Muscle of arm (tissue), 12 donors: ENCODE measurements around the gene CDH13. TPM values are rescaled to one million over a fixed set of nuclear protein-coding genes. Genes with fewer than 3 reads are reported as not detected.

Experiments
- DNase-seq: peaks from one replicate; pipeline ENCODE4 v3.0.0-alpha.2; 2013
- polyA plus RNA-seq, 12 donors: library from polyadenylated mRNA; unstranded; fragments of 120-200 nt; gene quantifications; one replicate each; pipeline ENCODE4 v1.2.1, GENCODE V29; 2013; ENCODE audit not compliant: insufficient read length in 12 of 12

The CDH13 gene
- polyA plus RNA-seq, 12 donors = 28.8 to 58.8 (median 54.1) TPM; not detected in 1

GRCh38 chr16:82694239-82694874 lies 67.6 kb downstream of the CDH13 start:
- no peak for DNase-seq

GRCh38 chr16:82695806-82696205 lies 69.0 kb downstream of the CDH13 start:
- no peak for DNase-seq

DNA sequence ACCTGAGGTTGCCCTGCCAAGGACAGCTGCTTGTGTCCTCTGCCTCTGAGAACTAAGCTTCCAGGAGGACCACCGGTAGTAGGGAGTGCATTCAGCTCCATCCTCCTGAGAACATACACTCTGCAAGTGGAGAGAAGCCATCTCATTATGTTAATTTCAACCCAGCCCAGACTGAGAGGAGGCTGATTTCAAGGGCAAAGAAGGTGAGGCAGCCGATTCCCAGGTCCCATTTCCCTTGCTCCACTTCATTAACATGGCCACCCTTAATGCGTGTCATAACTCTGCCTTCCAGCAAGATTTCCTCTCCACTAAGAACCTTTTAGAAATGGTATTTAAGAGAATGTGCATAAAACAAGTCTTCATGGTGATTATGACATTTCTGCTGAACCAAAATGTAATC lies 72.5 kb downstream of the CDH13 start:
- no peak for DNase-seq

DNA sequence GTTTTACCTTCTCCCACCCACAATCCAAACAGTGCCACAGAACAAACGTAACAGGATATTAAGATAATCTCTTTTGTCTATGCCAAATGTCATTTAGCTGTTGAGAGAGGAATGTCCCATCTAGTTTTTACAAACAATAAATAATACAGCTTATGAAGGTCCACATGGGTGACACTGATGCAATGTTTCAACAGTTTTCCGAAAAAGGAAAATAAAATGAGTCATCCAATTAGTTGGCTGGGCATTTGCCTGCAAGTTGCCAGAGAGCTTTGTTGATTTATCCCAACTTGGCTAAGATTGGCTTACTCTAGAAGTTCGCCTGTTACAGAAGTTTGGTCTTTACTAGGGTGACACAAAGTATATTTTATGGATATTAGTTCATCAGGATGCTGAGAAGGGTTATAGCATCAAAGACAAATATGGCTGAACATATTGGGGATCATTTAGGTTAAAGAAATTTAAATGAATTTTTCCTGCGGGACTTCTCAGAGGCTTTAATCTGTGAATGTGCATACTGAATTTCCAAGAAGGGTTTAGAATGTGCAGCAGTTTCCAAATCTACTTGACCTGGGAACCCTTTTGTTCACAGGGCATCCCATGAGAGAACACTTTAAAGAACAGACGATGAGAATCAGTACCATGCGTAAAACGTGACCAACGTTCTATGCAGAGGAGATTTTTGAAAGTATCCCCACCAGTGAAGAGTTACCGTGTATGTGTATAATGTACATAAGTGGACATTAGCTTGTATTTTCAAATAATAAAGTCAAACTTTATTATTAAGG lies 73.1 kb downstream of the CDH13 start:
- peak; percentile 11 for DNase-seq

- DNase-seq = no peak
These were observed 73.9 kb downstream of the CDH13 start for GRCh38 chr16:82700541-82701235.

DNA sequence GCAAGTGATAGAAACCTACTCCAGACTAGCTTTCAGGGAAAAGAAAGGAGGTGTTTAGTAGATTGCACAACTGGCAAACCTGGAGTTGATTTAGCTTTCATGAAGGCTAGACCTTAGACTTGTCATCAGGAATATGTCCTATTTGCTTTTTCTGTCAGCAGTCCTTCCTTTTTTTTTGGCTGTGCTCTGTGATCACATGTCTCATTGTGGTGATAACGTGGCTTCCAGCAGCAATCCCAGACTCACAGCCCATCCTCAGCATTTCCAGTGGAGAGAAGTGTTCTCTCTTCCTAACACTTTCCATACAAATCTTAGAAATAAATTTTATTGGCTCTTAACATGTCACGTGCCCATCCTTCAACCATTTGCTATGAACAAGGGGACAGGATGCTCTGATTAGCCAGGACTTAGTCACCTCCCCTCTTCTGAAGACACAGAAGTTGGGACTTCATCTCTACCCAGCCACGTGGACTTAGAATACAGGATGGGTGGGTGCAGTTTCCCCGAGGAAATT lies 74.7 kb downstream of the CDH13 start:
- no peak for DNase-seq

- DNase-seq = no peak
These were observed 76.4 kb downstream of the CDH13 start for GRCh38 chr16:82703161-82703560.

GRCh38 chr16:82703871-82704768 lies 77.4 kb downstream of the CDH13 start:
- no peak for DNase-seq

DNA sequence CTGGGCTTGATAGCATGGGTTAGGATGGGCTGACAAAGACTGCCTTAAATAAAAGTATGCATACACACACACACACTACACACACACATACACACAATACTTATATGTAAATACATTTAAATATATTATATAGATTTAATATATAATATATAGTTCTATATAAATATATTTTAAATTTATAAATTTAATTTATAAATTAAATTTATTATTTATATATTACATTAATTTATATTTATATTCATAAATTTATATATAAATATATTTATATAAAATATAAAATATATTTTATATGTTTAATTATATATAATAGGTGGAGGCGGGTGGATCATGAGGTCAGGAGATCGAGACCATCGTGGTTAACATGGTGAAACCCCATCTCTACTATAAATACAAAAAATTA lies 83.2 kb downstream of the CDH13 start:
- DNase-seq = no peak

GRCh38 chr16:82713778-82714177 lies 87.0 kb downstream of the CDH13 start:
- DNase-seq = no peak

DNA sequence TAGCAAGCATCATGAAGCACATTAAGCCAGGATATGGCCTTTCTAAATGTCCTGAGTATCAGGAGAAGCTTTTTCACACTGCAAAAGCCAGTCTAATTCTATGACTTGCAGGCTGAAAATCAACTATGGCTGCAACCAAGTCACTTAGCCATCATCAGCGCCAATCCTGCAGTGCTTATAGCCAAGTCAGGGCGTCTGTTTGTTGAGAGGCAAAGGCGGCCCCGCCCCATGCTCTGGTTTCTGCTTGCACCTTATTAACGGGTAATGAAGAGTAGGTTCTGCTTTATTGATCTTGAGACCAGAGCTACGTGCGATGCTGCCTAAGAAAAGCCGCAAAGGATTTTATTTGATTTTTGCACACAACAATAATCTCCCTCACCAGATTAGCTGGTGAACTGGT lies 88.4 kb downstream of the CDH13 start:
- DNase-seq = no peak

- DNase-seq = no peak
These were observed 89.1 kb downstream of the CDH13 start for GRCh38 chr16:82715833-82716232.

DNA sequence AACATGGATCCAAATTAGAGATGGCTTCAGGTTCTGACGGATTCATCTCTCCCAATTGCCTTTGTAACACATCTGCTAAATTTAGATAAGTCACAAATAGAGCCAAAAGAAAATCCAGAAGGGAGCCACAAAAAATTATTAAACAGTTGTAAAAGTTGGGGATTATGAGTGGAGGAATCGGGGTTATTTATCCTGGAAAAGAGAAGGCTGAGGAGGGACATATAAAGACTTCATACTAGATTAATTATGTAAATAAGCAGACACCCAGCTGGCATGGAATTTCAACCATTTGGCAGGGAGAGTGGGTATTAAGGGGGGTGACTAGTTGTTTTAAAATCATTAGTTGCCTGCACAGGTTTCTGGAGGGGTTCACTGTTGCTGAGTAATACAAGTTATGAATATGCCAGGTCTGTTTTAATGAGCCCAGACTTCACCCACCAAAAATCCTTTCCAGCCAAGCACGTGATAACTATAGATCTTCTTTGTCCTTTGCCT lies 89.6 kb downstream of the CDH13 start:
- DNase-seq = no peak

DNA sequence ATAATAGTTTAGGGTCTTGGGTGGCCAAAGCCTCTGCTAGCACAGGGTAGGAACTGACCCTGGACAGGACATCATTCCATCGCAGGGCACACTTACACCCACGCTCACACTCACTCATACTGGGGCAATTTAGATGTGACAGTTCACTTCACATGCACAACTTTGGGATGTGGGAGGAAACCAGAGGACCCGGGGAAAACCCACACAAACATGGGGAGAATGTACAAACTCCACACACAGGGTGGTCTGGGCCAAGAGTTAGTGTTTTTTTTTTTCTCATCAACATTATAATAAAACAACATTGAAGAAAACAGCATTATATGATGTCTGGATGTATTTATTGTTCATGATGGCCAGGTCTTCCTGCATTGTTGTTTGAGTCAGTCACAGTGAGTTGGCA lies 93.6 kb downstream of the CDH13 start:
- no peak for DNase-seq

DNA sequence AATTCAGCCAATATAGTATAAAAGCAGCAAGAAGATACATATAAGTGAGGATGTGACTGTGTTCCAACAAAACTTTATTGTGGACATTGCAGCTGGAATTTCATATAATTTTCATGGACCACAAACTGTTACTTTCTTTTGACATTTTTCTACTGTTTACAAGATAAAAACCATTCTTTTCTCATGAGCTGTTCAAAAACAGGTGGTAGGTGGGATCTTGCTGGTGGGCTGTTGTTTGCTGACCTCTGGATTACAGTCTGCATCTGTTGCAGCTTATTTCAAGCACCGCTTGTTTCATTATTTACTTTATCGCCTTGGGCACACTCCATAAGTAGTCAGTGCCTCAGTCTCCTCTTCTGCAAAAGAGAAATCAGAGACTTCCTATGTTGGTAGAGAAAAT lies 99.5 kb downstream of the CDH13 start:
- DNase-seq = no peak

- DNase-seq = no peak
These were observed 102.1 kb downstream of the CDH13 start for GRCh38 chr16:82728901-82729300.

DNA sequence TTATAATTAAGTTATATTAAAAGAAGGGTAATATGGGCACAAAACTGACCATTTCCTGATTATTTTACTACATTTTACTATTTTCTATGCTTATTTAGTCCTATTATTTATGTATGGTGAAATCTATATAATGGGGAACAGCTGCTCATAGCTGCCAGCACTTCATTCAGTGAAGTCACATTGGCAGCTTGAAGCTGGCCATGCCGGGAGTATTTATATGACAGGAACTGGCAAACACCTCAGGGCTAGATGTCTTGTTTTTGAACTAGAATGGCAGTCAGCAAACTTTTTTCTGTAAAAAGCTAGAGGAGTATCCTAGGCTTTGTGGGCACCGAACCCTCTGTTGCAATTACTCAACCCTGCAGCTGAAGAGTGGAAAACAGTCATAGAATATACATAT lies 104.1 kb downstream of the CDH13 start:
- no peak for DNase-seq

DNA sequence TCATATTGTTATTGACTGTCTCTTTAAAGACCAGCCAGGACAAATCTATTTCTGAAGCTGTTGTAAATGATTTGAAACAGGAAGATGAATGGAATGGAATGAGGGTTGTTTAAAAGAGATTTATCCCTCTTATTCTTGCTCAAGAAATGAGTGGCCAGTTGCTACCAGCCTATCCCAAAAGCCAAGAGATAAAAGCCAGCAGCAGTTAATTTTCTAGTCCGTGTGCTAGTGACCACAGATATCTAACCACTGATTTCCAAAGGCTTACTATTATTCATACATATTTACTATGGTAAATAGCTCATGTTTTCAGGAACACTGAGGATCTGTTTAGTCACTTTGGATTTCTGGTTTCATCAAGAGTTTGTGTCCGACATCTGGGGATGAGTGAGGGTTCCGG lies 105.7 kb downstream of the CDH13 start:
- no peak for DNase-seq

GRCh38 chr16:82735186-82735585 lies 108.4 kb downstream of the CDH13 start:
- peak; percentile 4 for DNase-seq

DNA sequence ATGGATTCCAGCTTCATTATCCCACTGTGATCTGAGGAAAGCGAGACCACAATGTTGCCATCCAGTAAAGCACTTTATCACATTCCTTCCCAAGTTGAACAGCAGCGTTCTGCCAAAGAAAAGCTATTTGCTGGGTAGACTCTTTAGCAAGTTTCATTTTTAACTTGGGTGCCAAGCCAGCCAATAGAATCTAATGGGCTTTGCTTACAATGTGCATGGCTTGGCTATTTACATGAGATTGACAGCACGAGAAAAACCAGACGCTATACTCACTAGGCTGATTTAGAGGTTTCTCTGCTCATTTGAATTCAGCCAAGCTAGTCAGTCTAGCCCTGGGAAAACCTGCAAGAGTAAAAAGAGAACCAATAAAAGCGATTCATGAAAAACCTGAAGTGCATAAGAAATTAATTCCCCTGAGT lies 108.9 kb downstream of the CDH13 start:
- DNase-seq = peak; percentile 4

- DNase-seq = no peak
These were observed 109.5 kb downstream of the CDH13 start for GRCh38 chr16:82736224-82736623.
